M059J (cell line): Measurements from ENCODE around the gene SLC17A6. TPM values are rescaled to one million over a fixed set of nuclear protein-coding genes. Genes with fewer than 3 reads are reported as not detected.

ENCODE experiments used
- DNase-seq: peaks from one replicate; pipeline ENCODE4 v3.0.0-alpha.2; 2012; ENCODE audit warnings: low read depth
- total RNA-seq: library from RNA; depleted of rRNA; stranded (reverse); fragments of >200 nt; shearing (Covaris generic); gene quantifications from 2 replicates; pipeline ENCODE4 v1.2.3, GENCODE V29; 2014; rRNA removed

The SLC17A6 gene
- total RNA-seq = not detected in 2 replicates

DNA sequence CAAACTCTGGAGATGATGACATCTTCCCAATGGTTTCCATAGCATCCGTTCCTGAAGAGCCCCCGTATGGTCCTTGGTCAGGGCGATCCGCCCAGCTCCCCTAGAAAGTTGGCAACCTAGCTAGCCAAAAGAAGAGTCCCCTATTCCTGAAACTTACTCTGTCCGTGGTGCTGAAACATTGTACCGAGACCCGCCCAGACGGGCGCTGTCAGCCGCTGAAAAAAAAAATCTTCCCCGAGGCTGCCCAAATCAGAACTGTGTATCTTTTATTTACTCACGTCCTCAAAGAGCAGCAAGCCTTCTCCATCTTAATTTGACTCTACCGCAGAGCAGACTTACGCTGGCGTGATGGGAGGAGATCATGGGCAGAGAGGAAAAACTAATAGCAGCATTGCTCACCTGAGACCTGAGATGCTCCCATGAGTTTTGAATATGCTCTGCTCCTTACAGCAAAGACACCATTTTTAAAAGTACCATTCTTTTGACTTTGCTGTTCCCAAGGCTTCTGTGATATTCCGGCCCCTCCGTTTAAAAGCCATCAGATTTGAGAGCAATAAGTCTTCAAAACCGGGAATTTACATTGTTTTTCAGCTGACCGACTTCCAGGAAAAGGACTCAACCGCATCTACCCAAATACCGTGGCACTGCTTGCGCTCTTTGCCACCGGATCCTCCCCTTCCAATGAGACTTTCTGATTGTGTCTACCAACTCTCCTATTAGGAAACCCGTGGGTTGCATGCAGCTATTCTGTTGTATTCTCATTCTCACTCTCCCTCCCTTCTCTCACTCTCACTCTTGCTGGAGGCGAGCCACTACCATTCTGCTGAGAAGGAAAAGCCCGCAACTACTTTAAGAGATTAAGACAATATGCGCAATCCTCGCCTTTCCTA lies at the start of gene SLC17A6:
TSS of gene SLC17A6 (plus strand) at position 786 of the 890 bp plus-strand sequence. CDS start 153 bp downstream, outside the sequence.
- peak; percentile 41 for DNase-seq

DNA sequence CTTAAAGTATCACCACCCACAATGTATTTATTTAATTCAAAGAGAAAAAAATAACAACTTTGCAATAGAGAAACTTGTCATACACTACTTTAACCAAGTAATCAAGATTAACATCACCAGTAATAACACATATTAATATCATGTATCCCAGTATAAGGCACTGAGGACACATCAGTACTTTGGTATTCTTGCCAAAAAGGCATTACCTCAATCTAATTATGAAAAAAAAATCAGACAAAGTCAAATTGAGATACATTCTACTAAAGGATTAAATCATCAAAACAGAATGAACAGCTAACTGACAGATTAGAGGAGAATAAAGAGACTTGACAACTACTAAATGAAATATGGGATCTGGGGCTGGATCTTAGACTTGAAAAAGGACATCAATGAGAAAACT lies 35.8 kb upstream of the SLC17A6 start:
- DNase-seq = no peak

DNA sequence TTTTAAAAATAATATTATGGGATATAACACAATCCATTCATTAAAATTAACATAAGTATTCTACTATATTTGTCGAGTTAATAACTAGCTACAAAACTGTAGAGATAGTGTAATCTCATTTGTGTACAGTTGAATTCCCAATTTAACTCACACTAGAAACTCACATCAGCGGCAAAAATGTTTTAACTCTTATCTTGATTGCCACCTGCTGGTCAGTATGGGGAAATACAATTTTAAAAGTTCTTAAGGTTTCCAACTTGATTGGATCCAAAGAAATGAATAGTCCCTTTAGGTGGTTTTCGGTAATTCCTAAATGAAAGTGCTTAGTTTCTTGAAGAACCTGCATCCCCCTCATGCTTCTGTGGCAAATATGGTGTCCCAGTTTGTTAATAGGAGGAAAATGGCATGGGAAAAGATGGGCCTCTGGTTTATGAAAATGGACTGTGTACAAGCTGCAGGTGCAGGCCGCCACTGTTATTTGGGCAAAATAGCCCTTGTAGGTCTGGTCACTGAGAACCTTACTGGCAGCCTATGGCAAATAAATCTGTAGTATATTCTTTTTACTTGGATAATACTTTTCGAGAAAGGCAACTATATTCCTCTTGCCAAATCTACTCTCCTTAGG lies 33.7 kb upstream of the SLC17A6 start:
- DNase-seq = peak; percentile 16

- peak; percentile 5 for DNase-seq
These were observed 20.5 kb upstream of the SLC17A6 start for GRCh38 chr11:22317656-22318055.

GRCh38 chr11:22331771-22332170 lies 6.4 kb upstream of the SLC17A6 start:
- no peak for DNase-seq

DNA sequence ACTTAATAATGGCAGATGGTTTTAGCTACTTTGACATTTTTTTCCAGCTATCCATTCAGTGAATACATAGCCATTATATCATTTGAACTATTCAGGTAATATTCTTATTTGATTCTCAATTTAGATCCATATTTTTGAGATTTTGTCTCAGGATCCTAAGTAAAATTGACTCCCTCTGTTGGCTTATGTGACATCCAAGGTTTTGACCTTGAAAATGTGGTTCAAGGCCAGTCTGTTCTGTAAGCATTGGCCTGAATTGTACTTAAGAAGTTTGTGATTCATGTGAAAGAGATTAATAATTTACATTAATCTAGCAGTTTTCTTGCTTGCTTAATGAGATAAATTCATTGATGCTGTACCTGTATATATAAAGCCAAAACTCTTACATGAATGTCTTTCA lies 1.6 kb upstream of the SLC17A6 start:
- DNase-seq = no peak

GRCh38 chr11:22339611-22340010 lies 1.4 kb downstream of the SLC17A6 start:
- no peak for DNase-seq

GRCh38 chr11:22340235-22340634 lies 2.1 kb downstream of the SLC17A6 start:
- DNase-seq = no peak

DNA sequence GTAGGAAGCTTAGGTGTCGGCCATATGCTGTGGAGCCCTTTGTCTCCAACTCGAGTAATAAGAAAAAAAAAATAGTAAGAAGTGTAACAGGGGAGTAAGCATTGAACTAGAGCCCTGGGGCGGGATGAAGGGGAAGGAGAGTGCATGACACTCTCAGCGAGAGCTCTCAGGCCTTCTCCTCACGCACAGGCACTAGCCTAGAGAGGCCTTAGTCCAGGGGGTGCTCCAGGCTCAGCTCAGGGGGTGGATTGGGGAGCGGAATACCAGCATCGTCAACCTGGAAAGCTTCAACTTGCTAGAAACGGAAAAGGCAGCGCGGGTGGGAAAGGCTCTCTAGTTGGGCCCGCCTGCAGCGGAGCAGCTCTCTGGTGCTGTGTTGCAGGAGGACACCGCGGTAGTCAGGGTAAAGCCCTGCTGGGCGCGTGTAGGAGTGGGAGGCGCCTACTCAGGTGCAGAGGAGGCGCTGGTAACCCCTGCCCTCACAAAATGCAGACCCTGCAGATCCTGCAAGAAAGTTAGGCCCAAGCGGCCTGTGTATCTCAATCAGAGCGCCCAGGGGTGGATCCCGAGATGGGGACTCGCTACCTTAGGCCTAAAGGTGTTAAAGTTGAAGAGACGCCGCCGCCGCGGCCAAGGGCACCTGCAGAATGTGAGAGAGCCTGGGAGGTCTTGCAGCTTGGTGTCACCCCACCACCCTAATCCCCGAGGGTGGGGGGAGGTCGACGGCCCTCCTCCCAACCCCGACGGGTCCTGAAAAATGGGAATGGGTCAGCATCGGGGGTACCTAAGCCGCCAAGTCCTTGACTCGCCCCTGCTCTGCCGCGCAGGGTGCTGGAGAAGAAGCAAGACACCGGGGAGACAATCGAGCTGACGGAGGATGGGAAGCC lies 2.8 kb downstream of the SLC17A6 start:
- no peak for DNase-seq

DNA sequence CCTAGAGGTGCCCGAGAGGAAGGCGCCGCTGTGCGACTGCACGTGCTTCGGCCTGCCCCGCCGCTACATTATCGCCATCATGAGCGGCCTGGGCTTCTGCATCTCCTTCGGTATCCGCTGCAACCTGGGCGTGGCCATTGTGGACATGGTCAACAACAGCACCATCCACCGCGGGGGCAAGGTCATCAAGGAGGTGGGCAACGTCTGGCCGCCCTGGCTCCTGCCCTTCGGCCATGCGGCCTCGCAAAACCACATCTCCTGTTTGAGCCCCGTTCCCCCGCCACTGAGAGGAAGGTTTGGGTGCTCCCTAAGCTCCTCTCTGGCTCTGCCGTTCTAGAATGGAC lies 3.4 kb downstream of the SLC17A6 start:
- DNase-seq = no peak

- no peak for DNase-seq
These were observed 4.2 kb downstream of the SLC17A6 start for GRCh38 chr11:22342211-22343031.

DNA sequence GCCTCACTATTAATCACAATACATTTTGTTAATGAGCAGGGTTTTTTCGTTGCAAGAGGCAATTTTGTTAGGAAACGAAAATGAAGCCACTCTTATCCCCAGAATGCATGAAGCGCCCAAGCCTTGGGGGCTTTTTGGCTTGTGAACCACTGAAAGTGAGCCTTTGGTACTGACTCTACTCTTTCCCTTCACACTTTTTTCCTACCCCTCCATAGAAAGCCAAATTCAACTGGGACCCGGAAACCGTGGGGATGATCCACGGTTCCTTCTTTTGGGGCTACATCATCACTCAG lies 4.8 kb downstream of the SLC17A6 start:
- DNase-seq = no peak

DNA sequence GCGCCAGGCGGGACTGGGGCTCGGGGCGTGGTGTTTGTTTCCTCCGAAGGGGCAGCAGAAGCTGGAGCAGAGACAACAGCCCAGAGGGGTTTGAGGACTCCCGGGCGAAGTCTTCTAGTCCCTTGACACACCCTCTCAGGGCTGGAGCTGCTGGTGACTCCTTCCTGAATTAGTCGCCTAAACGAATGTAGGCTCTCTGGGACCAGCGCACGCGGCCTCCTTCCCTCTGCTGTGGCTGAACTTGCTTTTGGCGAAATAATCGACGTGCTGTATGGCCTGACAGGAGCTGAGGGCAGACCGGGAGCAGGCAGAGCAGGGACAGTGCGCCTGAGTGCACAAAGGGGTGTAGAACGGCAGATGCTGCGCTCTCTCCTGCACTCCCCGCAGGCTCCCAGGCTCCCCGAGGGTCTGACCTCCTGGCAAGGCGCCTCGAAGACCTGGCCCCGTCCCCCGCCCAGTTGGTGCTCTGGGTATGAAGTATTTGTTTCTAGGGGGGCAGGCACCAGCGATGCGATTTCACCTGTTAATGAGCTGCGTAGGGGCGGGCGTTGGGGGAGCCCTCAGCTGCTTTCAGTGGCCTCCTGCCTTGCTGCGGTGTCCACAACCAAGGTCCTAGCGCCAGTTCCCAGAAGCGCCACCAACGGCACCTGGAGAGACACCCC lies 5.3 kb downstream of the SLC17A6 start:
- no peak for DNase-seq

DNA sequence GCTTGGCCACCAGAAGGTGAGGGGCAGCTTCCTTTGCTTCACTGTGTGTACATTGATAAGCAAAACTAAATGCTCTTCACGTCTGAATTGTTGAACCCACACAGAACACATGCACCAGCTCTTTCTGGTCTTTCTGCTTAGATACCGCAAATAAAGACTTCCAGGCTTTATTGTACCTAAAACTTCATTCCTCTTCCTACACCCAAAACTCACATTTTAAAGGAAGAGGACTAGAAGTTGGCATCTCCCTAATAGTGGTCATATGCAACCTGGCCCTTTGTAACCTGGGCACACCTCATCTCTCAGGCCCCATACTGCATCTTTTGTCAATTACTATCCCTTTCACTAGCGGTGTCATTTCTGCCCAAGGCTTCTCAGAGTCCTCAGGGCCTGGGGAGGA lies 5.9 kb downstream of the SLC17A6 start:
- no peak for DNase-seq

- no peak for DNase-seq
These were observed 8.1 kb downstream of the SLC17A6 start for GRCh38 chr11:22346282-22346681.

DNA sequence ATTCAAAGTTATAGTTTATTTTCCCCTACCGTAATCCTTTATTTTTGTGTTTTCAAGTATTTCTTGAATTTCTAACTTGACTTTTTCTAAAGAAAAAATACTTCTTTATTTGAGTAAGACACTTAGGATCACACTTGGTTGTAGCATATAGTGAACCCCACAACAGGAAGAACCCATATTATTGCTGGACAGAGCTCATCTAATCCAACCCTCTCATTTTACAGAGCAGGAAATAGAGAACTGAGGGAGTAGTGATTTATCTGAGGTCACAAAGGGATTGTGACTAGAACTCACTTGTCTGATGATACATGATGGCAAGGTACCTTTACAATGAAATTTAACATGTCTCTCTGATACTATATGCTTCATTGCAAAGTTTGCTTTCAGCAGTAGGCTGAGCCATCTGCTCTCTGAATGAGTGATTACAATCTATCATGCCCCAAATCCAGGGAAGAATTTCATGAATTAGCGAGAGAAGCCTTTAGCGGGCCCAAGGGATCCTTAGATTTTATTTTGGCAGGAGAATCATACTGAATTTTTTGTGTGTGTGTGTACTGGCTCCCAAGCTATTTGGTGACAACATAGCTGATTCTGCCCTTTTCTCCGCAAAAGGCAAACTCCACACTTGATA lies 9.8 kb downstream of the SLC17A6 start:
- DNase-seq = no peak

GRCh38 chr11:22349491-22349890 lies 11.3 kb downstream of the SLC17A6 start:
- no peak for DNase-seq

DNA sequence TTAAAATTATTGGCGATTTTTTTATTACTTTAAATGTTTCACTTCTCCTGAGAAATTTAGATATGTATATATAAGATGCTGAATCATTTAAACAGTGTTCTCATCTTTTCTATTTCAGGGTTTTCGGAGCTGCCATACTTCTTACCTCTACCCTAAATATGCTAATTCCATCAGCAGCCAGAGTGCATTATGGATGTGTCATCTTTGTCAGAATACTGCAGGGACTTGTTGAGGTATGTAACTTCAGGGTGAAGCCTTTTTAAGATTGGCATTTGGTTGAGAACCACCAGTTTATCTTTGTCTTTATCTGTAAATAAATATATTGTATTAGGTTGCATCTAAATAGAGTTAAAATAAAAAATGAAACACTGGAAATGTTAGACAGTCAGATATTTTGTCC lies 21.1 kb downstream of the SLC17A6 start:
- no peak for DNase-seq

DNA sequence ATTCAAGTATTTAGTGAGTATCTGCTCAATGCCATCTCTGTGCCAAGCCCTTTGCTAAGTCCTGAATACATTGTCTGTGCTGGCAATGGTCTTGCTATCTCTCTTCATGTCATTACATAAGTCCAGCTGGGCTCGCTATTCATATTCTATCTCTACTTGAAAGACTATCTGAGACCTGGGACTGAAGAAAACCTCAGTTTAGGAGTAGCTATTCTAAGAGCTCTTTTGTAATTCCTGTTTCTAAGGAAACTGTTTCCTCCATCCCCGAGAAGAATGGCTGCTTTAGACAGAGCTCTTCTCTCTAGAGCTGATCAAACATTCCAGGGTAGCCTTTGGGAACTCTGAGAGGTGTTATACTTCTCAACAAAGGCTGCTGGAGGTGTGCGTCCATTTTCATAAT lies 33.0 kb downstream of the SLC17A6 start:
- DNase-seq = no peak

- DNase-seq = no peak
These were observed 48.9 kb downstream of the SLC17A6 start for GRCh38 chr11:22387126-22387525.
